ENCODE results near the gene GOLGA8A.

GOLGA8A gene

GRCh38 chr15:34437687-34438086 is at the start of gene GOLGA8A:
GOLGA8A (minus strand) TSS chr15:34437808; CDS start chr15:34389691, 48,117 bp downstream.
- no peak within 1 kb of the TSS for H3K27ac ChIP-seq (ENCODE audit: low read length)
- H3K9ac ChIP-seq (ENCODE audit: low read length in 2 of 2): peak within 1 kb of the TSS; percentile 45 to 66
- H3K27me3 ChIP-seq (ENCODE audit: control insufficient read depth in 1 of 2, insufficient read depth in 2 of 2, low read length in 2 of 2): no peaks in the 10 kb centered on the region
- peak within 1 kb of the TSS; percentile 43 to 75 for H3K4me3 ChIP-seq (ENCODE audit: low read length in 2 of 2)
- peaks cover 0 to 10% of the 10 kb centered on the region in 2 donors for H3K36me3 ChIP-seq (ENCODE audit: control insufficient read depth in 2 of 2, insufficient read depth in 2 of 2, low read length in 2 of 2)
- H3K9me3 ChIP-seq (ENCODE audit: control insufficient read depth in 2 of 2, low read length in 2 of 2): no peaks in the 10 kb centered on the region
- H3K4me1 ChIP-seq (ENCODE audit: control insufficient read depth, insufficient read depth, low read length): peaks cover 17% of the 10 kb centered on the region

DNA sequence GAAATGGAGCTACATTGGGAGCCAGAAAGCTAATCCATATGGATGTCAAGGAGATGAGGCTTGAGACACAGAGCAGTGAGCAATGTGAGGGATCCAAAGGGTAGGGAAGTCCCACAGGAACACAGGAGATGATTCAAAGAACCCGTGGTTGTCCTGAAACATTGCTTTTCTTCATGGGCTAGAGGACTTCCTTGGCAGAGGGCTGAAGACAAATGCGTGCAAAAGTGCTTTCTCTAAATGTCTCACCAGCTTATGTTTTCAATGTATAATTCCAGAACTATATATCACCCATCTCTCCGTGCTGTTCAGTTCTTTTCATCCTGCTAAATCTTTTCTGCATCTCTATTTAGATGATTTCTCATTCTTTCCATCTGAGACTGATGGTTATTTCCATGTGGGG is 46.0 kb upstream of the GOLGA8A start:
- no peaks in the 10 kb centered on the region for H3K4me1 ChIP-seq (ENCODE audit: control insufficient read depth, insufficient read depth, low read length)
- H3K9me3 ChIP-seq (ENCODE audit: control insufficient read depth in 2 of 2, low read length in 2 of 2): no peaks in the 10 kb centered on the region
- H3K36me3 ChIP-seq (ENCODE audit: control insufficient read depth in 2 of 2, insufficient read depth in 2 of 2, low read length in 2 of 2): no peaks in the 10 kb centered on the region
- H3K4me3 ChIP-seq (ENCODE audit: low read length in 2 of 2): no peak overlapping the region
- no peak overlapping the region for H3K27ac ChIP-seq (ENCODE audit: low read length)
- H3K9ac ChIP-seq (ENCODE audit: low read length in 2 of 2): no peak overlapping the region
- no peaks in the 10 kb centered on the region for H3K27me3 ChIP-seq (ENCODE audit: control insufficient read depth in 1 of 2, insufficient read depth in 2 of 2, low read length in 2 of 2)

DNA sequence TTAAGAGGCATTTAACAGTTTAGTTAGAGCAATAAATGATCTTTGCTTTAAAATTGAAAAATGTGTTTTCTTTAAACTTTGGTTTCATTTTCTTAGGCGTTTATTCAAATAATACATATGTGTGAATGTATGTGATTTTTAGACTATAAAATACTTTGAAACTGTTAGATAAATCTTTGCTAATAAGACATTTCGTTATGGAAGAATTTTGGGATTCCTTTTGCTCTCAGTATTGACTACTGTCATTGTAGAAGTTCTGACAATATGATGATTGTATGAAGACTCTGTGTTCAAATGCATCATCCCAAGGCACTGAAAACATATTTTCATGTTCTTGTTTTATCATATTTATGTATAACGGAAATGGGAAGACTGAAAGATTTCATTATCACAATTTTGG is 43.8 kb upstream of the GOLGA8A start:
- Histone ChIP-seq H3K9me3 (ENCODE audit: control insufficient read depth in 2 of 2, low read length in 2 of 2) (no peaks in the 10 kb centered on the region), H3K27ac (ENCODE audit: low read length) (no peak overlapping the region), H3K4me3 (ENCODE audit: low read length in 2 of 2) (no peak overlapping the region), H3K27me3 (ENCODE audit: control insufficient read depth in 1 of 2, insufficient read depth in 2 of 2, low read length in 2 of 2) (no peaks in the 10 kb centered on the region), H3K9ac (ENCODE audit: low read length in 2 of 2) (no peak overlapping the region), H3K36me3 (ENCODE audit: control insufficient read depth in 2 of 2, insufficient read depth in 2 of 2, low read length in 2 of 2) (no peaks in the 10 kb centered on the region), H3K4me1 (ENCODE audit: control insufficient read depth, insufficient read depth, low read length) (no peaks in the 10 kb centered on the region)

GRCh38 chr15:34473840-34474239 is 36.2 kb upstream of the GOLGA8A start:
- Histone ChIP-seq H3K4me3 (ENCODE audit: low read length in 2 of 2) (no peak overlapping the region), H3K9me3 (ENCODE audit: control insufficient read depth in 2 of 2, low read length in 2 of 2) (no peaks in the 10 kb centered on the region), H3K27me3 (ENCODE audit: control insufficient read depth in 1 of 2, insufficient read depth in 2 of 2, low read length in 2 of 2) (no peaks in the 10 kb centered on the region), H3K36me3 (ENCODE audit: control insufficient read depth in 2 of 2, insufficient read depth in 2 of 2, low read length in 2 of 2) (no peaks in the 10 kb centered on the region), H3K9ac (ENCODE audit: low read length in 2 of 2) (no peak overlapping the region), H3K27ac (ENCODE audit: low read length) (no peak overlapping the region), H3K4me1 (ENCODE audit: control insufficient read depth, insufficient read depth, low read length) (no peaks in the 10 kb centered on the region)

DNA sequence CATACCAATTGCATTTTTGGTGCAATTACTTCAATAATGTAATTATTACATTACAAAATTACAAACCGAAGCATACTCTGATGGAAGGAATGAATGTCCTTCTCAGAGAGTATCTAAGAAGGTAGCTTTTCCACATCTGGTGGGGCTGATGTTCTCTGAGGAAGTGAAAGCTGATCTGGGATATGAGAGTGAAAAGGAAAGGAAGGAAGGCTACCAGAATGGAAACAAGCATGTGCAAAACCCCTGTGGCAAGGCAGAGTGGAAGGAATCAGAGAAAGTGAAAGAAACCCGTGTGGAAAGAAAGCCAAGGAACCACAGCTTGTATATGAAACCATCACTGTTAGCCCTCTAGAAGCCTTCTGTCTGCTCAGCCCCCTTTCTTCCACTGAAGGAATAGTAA is 35.3 kb upstream of the GOLGA8A start:
- no peaks in the 10 kb centered on the region for H3K9me3 ChIP-seq (ENCODE audit: control insufficient read depth in 2 of 2, low read length in 2 of 2)
- no peak overlapping the region for H3K4me3 ChIP-seq (ENCODE audit: low read length in 2 of 2)
- H3K27me3 ChIP-seq (ENCODE audit: control insufficient read depth in 1 of 2, insufficient read depth in 2 of 2, low read length in 2 of 2): no peaks in the 10 kb centered on the region
- no peaks in the 10 kb centered on the region for H3K4me1 ChIP-seq (ENCODE audit: control insufficient read depth, insufficient read depth, low read length)
- H3K9ac ChIP-seq (ENCODE audit: low read length in 2 of 2): no peak overlapping the region
- no peaks in the 10 kb centered on the region for H3K36me3 ChIP-seq (ENCODE audit: control insufficient read depth in 2 of 2, insufficient read depth in 2 of 2, low read length in 2 of 2)
- no peak overlapping the region for H3K27ac ChIP-seq (ENCODE audit: low read length)

DNA sequence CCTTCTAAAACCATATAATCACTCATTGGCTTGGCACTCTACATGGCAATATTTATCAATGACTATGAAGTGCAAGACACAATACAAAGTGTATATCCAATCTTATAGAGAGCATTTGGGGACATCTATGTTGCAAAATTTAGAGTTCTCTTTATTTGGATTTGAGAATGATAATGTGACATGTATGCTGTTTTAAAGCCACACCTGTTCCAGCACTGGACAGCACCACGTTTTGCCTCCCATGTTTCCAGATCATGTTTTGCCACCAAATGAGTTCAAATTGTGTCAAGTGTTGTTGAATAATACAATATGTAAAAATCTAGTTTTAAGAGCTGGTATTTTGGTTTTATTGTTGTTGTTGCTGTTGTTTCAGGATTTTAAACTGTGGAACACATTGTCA is 33.3 kb upstream of the GOLGA8A start:
- no peak overlapping the region for H3K4me3 ChIP-seq (ENCODE audit: low read length in 2 of 2)
- H3K27ac ChIP-seq (ENCODE audit: low read length): no peak overlapping the region
- H3K4me1 ChIP-seq (ENCODE audit: control insufficient read depth, insufficient read depth, low read length): no peaks in the 10 kb centered on the region
- no peak overlapping the region for H3K9ac ChIP-seq (ENCODE audit: low read length in 2 of 2)
- H3K9me3 ChIP-seq (ENCODE audit: control insufficient read depth in 2 of 2, low read length in 2 of 2): no peaks in the 10 kb centered on the region
- no peaks in the 10 kb centered on the region for H3K27me3 ChIP-seq (ENCODE audit: control insufficient read depth in 1 of 2, insufficient read depth in 2 of 2, low read length in 2 of 2)
- no peaks in the 10 kb centered on the region for H3K36me3 ChIP-seq (ENCODE audit: control insufficient read depth in 2 of 2, insufficient read depth in 2 of 2, low read length in 2 of 2)

- Histone ChIP-seq H3K4me3 (ENCODE audit: low read length in 2 of 2) (no peak overlapping the region), H3K9me3 (ENCODE audit: control insufficient read depth in 2 of 2, low read length in 2 of 2) (no peaks in the 10 kb centered on the region), H3K36me3 (ENCODE audit: control insufficient read depth in 2 of 2, insufficient read depth in 2 of 2, low read length in 2 of 2) (no peaks in the 10 kb centered on the region), H3K9ac (ENCODE audit: low read length in 2 of 2) (no peak overlapping the region), H3K27ac (ENCODE audit: low read length) (no peak overlapping the region), H3K27me3 (ENCODE audit: control insufficient read depth in 1 of 2, insufficient read depth in 2 of 2, low read length in 2 of 2) (no peaks in the 10 kb centered on the region), H3K4me1 (ENCODE audit: control insufficient read depth, insufficient read depth, low read length) (no peaks in the 10 kb centered on the region)
These were observed 32.5 kb upstream of the GOLGA8A start for GRCh38 chr15:34470091-34470490.

- H3K9ac ChIP-seq (ENCODE audit: low read length in 2 of 2): no peak overlapping the region
- no peaks in the 10 kb centered on the region for H3K36me3 ChIP-seq (ENCODE audit: control insufficient read depth in 2 of 2, insufficient read depth in 2 of 2, low read length in 2 of 2)
- no peak overlapping the region for H3K27ac ChIP-seq (ENCODE audit: low read length)
- H3K4me1 ChIP-seq (ENCODE audit: control insufficient read depth, insufficient read depth, low read length): no peaks in the 10 kb centered on the region
- no peaks in the 10 kb centered on the region for H3K9me3 ChIP-seq (ENCODE audit: control insufficient read depth in 2 of 2, low read length in 2 of 2)
- no peak overlapping the region for H3K4me3 ChIP-seq (ENCODE audit: low read length in 2 of 2)
- H3K27me3 ChIP-seq (ENCODE audit: control insufficient read depth in 1 of 2, insufficient read depth in 2 of 2, low read length in 2 of 2): no peaks in the 10 kb centered on the region
These were observed 24.1 kb upstream of the GOLGA8A start for GRCh38 chr15:34461730-34462129.

DNA sequence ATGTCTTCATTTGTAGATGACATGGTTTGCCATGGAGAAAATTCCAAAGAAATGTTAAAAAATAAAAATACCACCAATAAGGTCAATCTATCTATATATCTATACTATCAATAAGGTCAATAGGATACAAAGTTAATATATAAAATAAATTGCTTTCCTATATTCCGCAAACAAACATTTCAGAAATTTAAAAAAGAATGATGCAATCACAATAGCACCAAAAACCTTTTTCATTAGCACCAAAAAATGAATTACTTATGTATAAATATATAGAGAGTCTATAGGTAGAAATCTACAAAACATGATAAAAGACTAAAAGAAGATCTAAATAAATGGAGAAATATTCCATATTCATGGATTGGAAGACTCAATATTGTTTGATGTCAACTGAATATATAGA is 22.8 kb upstream of the GOLGA8A start:
- no peaks in the 10 kb centered on the region for H3K9me3 ChIP-seq (ENCODE audit: control insufficient read depth in 2 of 2, low read length in 2 of 2)
- no peaks in the 10 kb centered on the region for H3K4me1 ChIP-seq (ENCODE audit: control insufficient read depth, insufficient read depth, low read length)
- no peaks in the 10 kb centered on the region for H3K36me3 ChIP-seq (ENCODE audit: control insufficient read depth in 2 of 2, insufficient read depth in 2 of 2, low read length in 2 of 2)
- no peak overlapping the region for H3K27ac ChIP-seq (ENCODE audit: low read length)
- H3K9ac ChIP-seq (ENCODE audit: low read length in 2 of 2): no peak overlapping the region
- H3K27me3 ChIP-seq (ENCODE audit: control insufficient read depth in 1 of 2, insufficient read depth in 2 of 2, low read length in 2 of 2): no peaks in the 10 kb centered on the region
- no peak overlapping the region for H3K4me3 ChIP-seq (ENCODE audit: low read length in 2 of 2)

DNA sequence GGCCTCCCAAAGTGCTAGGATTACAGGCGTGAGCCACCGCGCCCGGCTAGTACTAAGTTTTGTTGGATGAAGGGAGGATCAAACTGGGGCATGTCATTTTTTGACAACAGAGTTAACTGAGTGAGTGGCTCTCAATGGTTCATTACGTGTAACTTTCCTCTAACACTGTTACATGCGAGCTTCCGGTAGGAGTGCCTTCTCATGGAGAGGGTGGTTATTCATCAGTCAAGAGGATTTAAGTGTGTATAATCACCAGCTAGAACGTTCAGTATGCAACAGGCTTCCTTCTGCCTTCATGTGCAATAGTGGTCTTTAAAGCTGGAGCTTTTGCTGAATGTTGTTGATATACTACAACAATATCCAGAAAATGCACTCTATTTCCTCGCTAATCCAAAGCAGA is 19.1 kb upstream of the GOLGA8A start:
- H3K9me3 ChIP-seq (ENCODE audit: control insufficient read depth in 2 of 2, low read length in 2 of 2): no peaks in the 10 kb centered on the region
- no peak overlapping the region for H3K27ac ChIP-seq (ENCODE audit: low read length)
- H3K4me3 ChIP-seq (ENCODE audit: low read length in 2 of 2): no peak overlapping the region
- no peak overlapping the region for H3K9ac ChIP-seq (ENCODE audit: low read length in 2 of 2)
- no peaks in the 10 kb centered on the region for H3K4me1 ChIP-seq (ENCODE audit: control insufficient read depth, insufficient read depth, low read length)
- no peaks in the 10 kb centered on the region for H3K36me3 ChIP-seq (ENCODE audit: control insufficient read depth in 2 of 2, insufficient read depth in 2 of 2, low read length in 2 of 2)
- no peaks in the 10 kb centered on the region for H3K27me3 ChIP-seq (ENCODE audit: control insufficient read depth in 1 of 2, insufficient read depth in 2 of 2, low read length in 2 of 2)

- Histone ChIP-seq H3K27me3 (ENCODE audit: control insufficient read depth in 1 of 2, insufficient read depth in 2 of 2, low read length in 2 of 2) (no peaks in the 10 kb centered on the region), H3K9ac (ENCODE audit: low read length in 2 of 2) (no peak overlapping the region), H3K27ac (ENCODE audit: low read length) (no peak overlapping the region), H3K4me1 (ENCODE audit: control insufficient read depth, insufficient read depth, low read length) (no peaks in the 10 kb centered on the region), H3K36me3 (ENCODE audit: control insufficient read depth in 2 of 2, insufficient read depth in 2 of 2, low read length in 2 of 2) (no peaks in the 10 kb centered on the region), H3K4me3 (ENCODE audit: low read length in 2 of 2) (no peak overlapping the region), H3K9me3 (ENCODE audit: control insufficient read depth in 2 of 2, low read length in 2 of 2) (no peaks in the 10 kb centered on the region)
These were observed 5.3 kb upstream of the GOLGA8A start for GRCh38 chr15:34442891-34443290.
